Measurements from ENCODE around the gene PLA2G12A. TPM values are rescaled to one million over a fixed set of nuclear protein-coding genes. Genes with fewer than 3 reads are reported as not detected.

The PLA2G12A gene
- total and polyA plus RNA-seq, 2 experiments from 2014 or later = 35.9 to 96.9 TPM

DNA sequence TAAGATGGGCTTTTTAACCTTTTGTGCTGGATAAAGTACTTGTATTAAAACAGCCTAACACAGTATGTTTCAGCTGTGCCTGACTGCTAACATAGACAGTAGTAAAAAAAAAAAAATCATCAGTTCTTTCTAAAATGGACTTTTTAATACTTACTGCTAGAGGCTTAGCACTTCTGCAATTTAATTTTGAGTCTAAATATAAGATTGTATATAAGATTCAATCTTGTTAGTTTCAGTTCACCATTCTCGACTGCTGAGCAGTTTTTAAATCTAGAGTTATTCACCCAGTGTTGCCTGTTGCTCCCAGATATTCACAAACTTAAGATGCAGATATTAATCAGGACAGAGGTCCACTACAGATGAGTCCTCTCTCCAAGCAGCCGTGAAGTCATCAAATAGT is 6.8 kb downstream of the PLA2G12A start:
- no peaks in the 10 kb centered on the region for H3K27me3 ChIP-seq
- TF ChIP-seq, protein P1, sequence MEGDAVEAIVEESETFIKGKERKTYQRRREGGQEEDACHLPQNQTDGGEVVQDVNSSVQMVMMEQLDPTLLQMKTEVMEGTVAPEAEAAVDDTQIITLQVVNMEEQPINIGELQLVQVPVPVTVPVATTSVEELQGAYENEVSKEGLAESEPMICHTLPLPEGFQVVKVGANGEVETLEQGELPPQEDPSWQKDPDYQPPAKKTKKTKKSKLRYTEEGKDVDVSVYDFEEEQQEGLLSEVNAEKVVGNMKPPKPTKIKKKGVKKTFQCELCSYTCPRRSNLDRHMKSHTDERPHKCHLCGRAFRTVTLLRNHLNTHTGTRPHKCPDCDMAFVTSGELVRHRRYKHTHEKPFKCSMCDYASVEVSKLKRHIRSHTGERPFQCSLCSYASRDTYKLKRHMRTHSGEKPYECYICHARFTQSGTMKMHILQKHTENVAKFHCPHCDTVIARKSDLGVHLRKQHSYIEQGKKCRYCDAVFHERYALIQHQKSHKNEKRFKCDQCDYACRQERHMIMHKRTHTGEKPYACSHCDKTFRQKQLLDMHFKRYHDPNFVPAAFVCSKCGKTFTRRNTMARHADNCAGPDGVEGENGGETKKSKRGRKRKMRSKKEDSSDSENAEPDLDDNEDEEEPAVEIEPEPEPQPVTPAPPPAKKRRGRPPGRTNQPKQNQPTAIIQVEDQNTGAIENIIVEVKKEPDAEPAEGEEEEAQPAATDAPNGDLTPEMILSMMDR (IDR thresholded peaks at IDR 0.05; ENCODE audit: low read depth, low read length) = no peak

DNA sequence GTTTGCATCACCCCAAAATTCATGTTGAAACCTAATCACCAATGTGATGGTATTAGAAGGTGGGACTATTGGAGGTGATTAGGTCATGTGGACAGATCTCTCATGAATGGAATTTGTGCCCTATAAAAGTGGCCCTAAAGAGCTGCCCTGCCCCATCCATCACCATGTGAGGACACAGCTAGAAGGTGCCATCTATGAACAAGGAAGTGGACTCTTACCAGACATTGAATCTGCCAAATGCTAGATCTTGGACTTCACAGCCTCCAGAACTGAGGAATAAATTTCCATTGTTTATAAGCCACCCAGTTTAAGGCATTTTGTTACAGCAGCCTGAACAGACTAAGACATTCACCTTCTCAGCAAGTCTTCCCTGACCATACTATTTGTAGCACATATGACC is 7.5 kb downstream of the PLA2G12A start:
- Histone ChIP-seq H3K36me3 (no peaks in the 10 kb centered on the region), H3K4me1 (ENCODE audit: low read depth) (no peaks in the 10 kb centered on the region), H3K9me3 (ENCODE audit: low read depth) (no peaks in the 10 kb centered on the region), H3K27ac (no peak overlapping the region), H3K27me3 (no peaks in the 10 kb centered on the region), H3K4me3 (no peak overlapping the region)
- DNase-seq (ENCODE audit: low read depth in 1 of 2, low spot score in 1 of 2) = no peak
- TF ChIP-seq, protein P1 (IDR thresholded peaks at IDR 0.05; ENCODE audit: low read depth, low read length) = no peak

More for the DNA sequence above, 6.8 kb downstream of the PLA2G12A start:
- Histone ChIP-seq H3K4me3 (no peak overlapping the region), H3K9me3 (ENCODE audit: low read depth) (no peaks in the 10 kb centered on the region), H3K27ac (no peak overlapping the region), H3K36me3 (no peaks in the 10 kb centered on the region), H3K4me1 (ENCODE audit: low read depth) (peaks cover 4% of the 10 kb centered on the region)
- no peak for DNase-seq (ENCODE audit: low read depth in 1 of 2, low spot score in 1 of 2)

DNA sequence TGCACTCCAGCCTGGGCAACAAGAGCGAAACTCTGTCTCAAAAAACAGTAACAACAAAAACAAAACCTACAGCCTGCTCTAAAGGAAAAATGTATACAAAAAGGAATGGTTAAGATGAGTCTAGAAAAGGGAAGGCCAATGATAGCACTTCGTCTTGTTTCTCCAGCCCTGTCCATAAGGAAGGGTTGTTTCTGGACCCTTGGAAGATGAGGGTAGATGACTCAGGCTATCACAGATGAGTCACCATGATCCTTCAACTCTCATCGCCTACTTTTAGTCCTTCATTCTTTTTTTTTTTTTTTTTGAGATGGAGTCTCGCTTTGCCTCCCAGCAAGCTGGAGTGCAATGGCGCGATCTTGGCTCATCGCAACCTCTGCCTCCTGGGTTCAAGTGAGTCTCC is 8.8 kb downstream of the PLA2G12A start:
- Histone ChIP-seq H3K4me3 (no peak overlapping the region), H3K4me1 (ENCODE audit: low read depth) (no peaks in the 10 kb centered on the region), H3K9me3 (ENCODE audit: low read depth) (no peaks in the 10 kb centered on the region), H3K36me3 (no peaks in the 10 kb centered on the region), H3K27ac (no peak overlapping the region), H3K27me3 (no peaks in the 10 kb centered on the region)
- DNase-seq (ENCODE audit: low read depth in 1 of 2, low spot score in 1 of 2) = peak in 1 of 2 donors; percentile 21
- TF ChIP-seq, protein P1 (IDR thresholded peaks at IDR 0.05; ENCODE audit: low read depth, low read length) = no peak

DNA sequence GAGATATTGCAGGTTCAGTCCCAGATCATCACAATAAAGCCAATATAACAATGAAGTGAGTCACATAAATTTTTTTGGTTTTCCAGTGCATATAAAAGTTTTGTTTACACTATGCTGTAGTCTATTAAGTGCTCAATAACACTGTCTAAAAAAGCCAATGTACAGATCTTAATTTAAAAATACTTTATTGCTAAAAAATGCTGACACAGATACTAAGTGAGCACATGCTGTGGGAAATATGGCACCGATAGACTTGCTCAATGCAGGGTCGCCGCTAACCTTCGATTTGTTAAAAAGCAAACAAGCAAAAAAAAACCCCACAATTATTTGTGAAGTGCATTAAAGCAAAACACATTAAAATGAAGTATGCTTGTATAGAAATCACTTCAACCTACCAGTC is 10.3 kb downstream of the PLA2G12A start:
- H3K27me3 ChIP-seq = no peaks in the 10 kb centered on the region
- H3K27ac ChIP-seq = no peak overlapping the region
- DNase-seq (ENCODE audit: low read depth in 1 of 2, low spot score in 1 of 2) = no peak
- TF ChIP-seq, protein P1 (IDR thresholded peaks at IDR 0.05; ENCODE audit: low read depth, low read length) = no peak
- no peak overlapping the region for H3K4me3 ChIP-seq
- no peaks in the 10 kb centered on the region for H3K36me3 ChIP-seq
- no peaks in the 10 kb centered on the region for H3K4me1 ChIP-seq (ENCODE audit: low read depth)
- no peaks in the 10 kb centered on the region for H3K9me3 ChIP-seq (ENCODE audit: low read depth)

DNA sequence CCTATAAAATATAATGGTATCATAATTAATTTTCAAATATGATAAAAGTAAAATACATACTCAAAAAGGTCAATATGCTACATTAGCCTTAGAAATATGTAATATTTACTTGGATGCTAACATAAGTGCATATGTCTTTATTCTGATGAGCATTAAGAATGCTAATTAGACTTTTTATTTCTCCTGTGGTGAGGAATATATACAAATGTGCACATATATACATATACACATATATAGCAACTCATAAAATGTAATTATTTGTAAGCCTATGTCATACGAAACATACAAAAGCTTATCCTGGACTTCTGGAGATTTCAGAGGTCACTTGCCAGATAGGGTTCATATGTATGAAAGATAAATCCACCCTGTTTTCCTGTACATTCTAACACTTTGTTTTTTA is 11.1 kb downstream of the PLA2G12A start:
- H3K9me3 ChIP-seq (ENCODE audit: low read depth) = no peaks in the 10 kb centered on the region
- H3K27ac ChIP-seq = no peak overlapping the region

More for the DNA sequence above, 11.1 kb downstream of the PLA2G12A start:
- no peak overlapping the region for H3K4me3 ChIP-seq
- no peaks in the 10 kb centered on the region for H3K4me1 ChIP-seq (ENCODE audit: low read depth)
- H3K27me3 ChIP-seq = no peaks in the 10 kb centered on the region
- peaks cover 6% of the 10 kb centered on the region for H3K36me3 ChIP-seq
- TF ChIP-seq, protein P1 (IDR thresholded peaks at IDR 0.05; ENCODE audit: low read depth, low read length) = no peak
- no peak for DNase-seq (ENCODE audit: low read depth in 1 of 2, low spot score in 1 of 2)

Measured in cardiac muscle cell (in vitro differentiated cells and primary cell).